Fibroblast of lung (primary cell): ENCODE measurements around the gene LUZP2. TPM values are rescaled to one million over a fixed set of nuclear protein-coding genes. Genes with fewer than 3 reads are reported as not detected.

Experiments
- DNase-seq, 2 donors: peaks; one replicate each; pipeline versions ENCODE4 v3.0.0 to v3.0.0-alpha.2; 2010; ENCODE audit warnings: low read depth in 2 of 2
- H2AFZ ChIP-seq: 2 replicates; pipeline ENCODE4 v1.5.1; 2012; ENCODE audit warnings: low read length, control low read depth, inconsistent platforms
- H3K27ac ChIP-seq: 2 replicates; pipeline ENCODE4 v1.5.1; 2011; ENCODE audit warnings: low read length, control low read depth; ENCODE audit not compliant: insufficient read depth
- H3K27me3 ChIP-seq: 2 replicates; pipeline ENCODE4 v1.5.1; 2011; ENCODE audit warnings: mild to moderate bottlenecking, low read length; ENCODE audit not compliant: control insufficient read depth, insufficient read depth
- H3K36me3 ChIP-seq: 2 replicates; pipeline ENCODE4 v1.5.1; 2011; ENCODE audit warnings: low read length; ENCODE audit not compliant: control insufficient read depth, insufficient read depth
- H3K4me1 ChIP-seq: 2 replicates; pipeline ENCODE4 v1.5.1; 2011; ENCODE audit warnings: low read length; ENCODE audit not compliant: control insufficient read depth, insufficient read depth; ENCODE audit errors: extremely low read depth
- H3K4me2 ChIP-seq: 2 replicates; pipeline ENCODE4 v1.5.1; 2011; ENCODE audit warnings: low read length, control low read depth; ENCODE audit not compliant: insufficient read depth; ENCODE audit errors: extremely low read depth
- H3K4me3 ChIP-seq, 4 experiments: fragments of 200-600 bp in 1 of 4; sonication (generic) in 1 of 4; replicated peaks in 1 of 4; 2 replicates each; pipeline ENCODE4 v1.5.1; 2011 to 2016; ENCODE audit warnings: low read length in 4 of 4, low read depth in 3 of 4, mild to moderate bottlenecking in 3 of 4, control low read depth in 2 of 4, inconsistent platforms in 1 of 4, mixed read lengths in 1 of 4; ENCODE audit not compliant: insufficient read depth in 1 of 4; ENCODE audit errors: control extremely low read depth in 1 of 4
- H3K79me2 ChIP-seq: 2 replicates; pipeline ENCODE4 v1.5.1; 2012; ENCODE audit warnings: mild to moderate bottlenecking, low read length, inconsistent platforms; ENCODE audit not compliant: control insufficient read depth, insufficient read depth
- H3K9ac ChIP-seq: 2 replicates; pipeline ENCODE4 v1.5.1; 2011; ENCODE audit warnings: mild to moderate bottlenecking, low read length, control low read depth; ENCODE audit not compliant: insufficient read depth
- H3K9me3 ChIP-seq: 2 replicates; pipeline ENCODE4 v1.5.1; 2012; ENCODE audit warnings: low read depth, low read length; ENCODE audit not compliant: control insufficient read depth, insufficient read depth
- H4K20me1 ChIP-seq: 2 replicates; pipeline ENCODE4 v1.5.1; 2011; ENCODE audit warnings: low read length; ENCODE audit not compliant: control insufficient read depth, insufficient read depth; ENCODE audit errors: extremely low read depth
- CTCF ChIP-seq, 2 donors: IDR thresholded peaks in 1 of 2; conservative IDR thresholded peaks in 1 of 2; 1 replicate in 1 of 2; 2 replicates in 1 of 2; pipeline ENCODE4 v1.5.1; 2011 to 2012; ENCODE audit warnings: low read length in 2 of 2, control low read depth in 1 of 2, inconsistent platforms in 1 of 2, low read depth in 1 of 2, mild to moderate bottlenecking in 1 of 2
- EZH2 ChIP-seq: IDR thresholded peaks from 2 replicates; pipeline ENCODE4 v1.5.1; 2012; ENCODE audit warnings: low read length, control low read depth, mild to moderate bottlenecking; ENCODE audit errors: missing control alignments
- polyA plus RNA-seq, 2 donors: library from polyadenylated mRNA; depleted of rRNA in 1 of 2; stranded (reverse) in 1 of 2; unstranded in 1 of 2; fragments of >200 nt; gene quantifications; 2 replicates each; pipeline ENCODE4 v1.2.1, GENCODE V29; 2011 to 2012; ENCODE audit warnings: missing spikeins in 1 of 2
- total RNA-seq: library from RNA; depleted of rRNA; stranded (reverse); fragments of >200 nt; gene quantifications from 2 replicates; pipeline ENCODE4 v1.2.1, GENCODE V29; 2014

Gene LUZP2
- total and polyA plus RNA-seq, 2 donors (not counting 1 experiment from before 2014, with no cell fraction given), result 0.03 to 0.50 TPM

GRCh38 chr11:24833573-24833972 is 336.7 kb downstream of the LUZP2 start:
- Histone ChIP-seq H3K4me1 (no peaks in the 10 kb centered on the region), H4K20me1 (no peaks in the 10 kb centered on the region), H3K4me3 (no peak overlapping the region), H3K27me3 (no peaks in the 10 kb centered on the region), H3K27ac (no peak overlapping the region), H3K9me3 (no peaks in the 10 kb centered on the region), H3K4me2 (no peak overlapping the region), H2AFZ (no peak overlapping the region), H3K79me2 (no peaks in the 10 kb centered on the region), H3K9ac (no peak overlapping the region), H3K36me3 (no peaks in the 10 kb centered on the region)
- TF ChIP-seq CTCF (conservative IDR thresholded peaks at IDR 0.05 in 1 of 2, IDR thresholded peaks at IDR 0.05 in 1 of 2; ENCODE audit: low read depth in 1 of 2, low read length in 2 of 2), result no peak
- no peak for TF ChIP-seq EZH2
- DNase-seq, result no peak

- Histone ChIP-seq H3K36me3 (no peaks in the 10 kb centered on the region), H3K4me3 (no peak overlapping the region), H4K20me1 (no peaks in the 10 kb centered on the region), H2AFZ (no peak overlapping the region), H3K4me1 (no peaks in the 10 kb centered on the region), H3K79me2 (no peaks in the 10 kb centered on the region), H3K9ac (no peak overlapping the region), H3K27ac (no peak overlapping the region), H3K4me2 (no peak overlapping the region), H3K9me3 (no peaks in the 10 kb centered on the region), H3K27me3 (no peaks in the 10 kb centered on the region)
- TF ChIP-seq CTCF (conservative IDR thresholded peaks at IDR 0.05 in 1 of 2, IDR thresholded peaks at IDR 0.05 in 1 of 2; ENCODE audit: low read depth in 1 of 2, low read length in 2 of 2), result no peak
- no peak for TF ChIP-seq EZH2
- no peak for DNase-seq
These were observed 340.3 kb downstream of the LUZP2 start for GRCh38 chr11:24837112-24837511.

GRCh38 chr11:24842308-24842707 is 345.5 kb downstream of the LUZP2 start:
- Histone ChIP-seq H3K79me2 (no peaks in the 10 kb centered on the region), H3K4me3 (no peak overlapping the region), H3K36me3 (no peaks in the 10 kb centered on the region), H3K9me3 (no peaks in the 10 kb centered on the region), H4K20me1 (no peaks in the 10 kb centered on the region), H3K27me3 (no peaks in the 10 kb centered on the region), H3K4me2 (no peak overlapping the region), H2AFZ (no peak overlapping the region), H3K9ac (no peak overlapping the region), H3K27ac (no peak overlapping the region), H3K4me1 (no peaks in the 10 kb centered on the region)
- TF ChIP-seq EZH2 (no peak), CTCF (conservative IDR thresholded peaks at IDR 0.05 in 1 of 2, IDR thresholded peaks at IDR 0.05 in 1 of 2; ENCODE audit: low read depth in 1 of 2, low read length in 2 of 2) (no peak)
- no peak for DNase-seq
